Neural progenitor cell (in vitro differentiated cells): ENCODE measurements around the gene SGTA. TPM values are rescaled to one million over a fixed set of nuclear protein-coding genes. Genes with fewer than 3 reads are reported as not detected.

Experiments used
- DNase-seq: peaks from one replicate; pipeline ENCODE4 v3.0.0-alpha.2; 2016; ENCODE audit warnings: low spot score
- H2AFZ ChIP-seq: fragments of 200-600 bp; sonication (generic); replicated peaks from 2 replicates; pipeline ENCODE4 v1.6.1; 2016; ENCODE audit warnings: antibody characterized with exemption
- H3F3A ChIP-seq: fragments of 200-600 bp; sonication (generic); 2 replicates; pipeline ENCODE4 v1.6.1; 2016; ENCODE audit warnings: antibody characterized with exemption, low read depth
- H3K27ac ChIP-seq: fragments of 200-600 bp; sonication (generic); 2 replicates; pipeline ENCODE4 v1.5.1; 2016; ENCODE audit warnings: mild to moderate bottlenecking
- H3K27me3 ChIP-seq: fragments of 200-600 bp; sonication (generic); 2 replicates; pipeline ENCODE4 v1.6.1; 2016; ENCODE audit warnings: mild to moderate bottlenecking, moderate library complexity
- H3K36me3 ChIP-seq: fragments of 200-600 bp; sonication (generic); 2 replicates; pipeline ENCODE4 v1.5.1; 2016
- H3K4me1 ChIP-seq: fragments of 200-600 bp; sonication (generic); 2 replicates; pipeline ENCODE4 v1.6.1; 2016; ENCODE audit warnings: mixed run types
- H3K4me2 ChIP-seq: fragments of 200-600 bp; sonication (generic); 2 replicates; pipeline ENCODE4 v1.6.1; 2016
- H3K4me3 ChIP-seq: fragments of 200-600 bp; sonication (generic); 2 replicates; pipeline ENCODE4 v1.5.1; 2016
- H3K79me2 ChIP-seq: fragments of 200-600 bp; sonication (generic); 2 replicates; pipeline ENCODE4 v1.6.1; 2016; ENCODE audit warnings: low read depth
- H3K9ac ChIP-seq: fragments of 200-600 bp; sonication (generic); 2 replicates; pipeline ENCODE4 v1.6.1; 2016
- H3K9me3 ChIP-seq: fragments of 200-600 bp; sonication (generic); 2 replicates; pipeline ENCODE4 v1.5.1; 2016; ENCODE audit warnings: low read depth
- H4K20me1 ChIP-seq: fragments of 200-600 bp; sonication (generic); 2 replicates; pipeline ENCODE4 v1.6.1; 2016; ENCODE audit warnings: low read depth
- H3K27ac Mint-ChIP-seq: 3 replicates; pipeline ENCODE4 v1.8.0; 2021; ENCODE audit warnings: mixed read lengths
- H3K27me3 Mint-ChIP-seq: 2 replicates; pipeline ENCODE4 v1.8.0; 2022; ENCODE audit warnings: low read depth, mild to moderate bottlenecking, inconsistent platforms, moderate library complexity, mixed read lengths; ENCODE audit not compliant: insufficient read depth
- H3K36me3 Mint-ChIP-seq: 3 replicates; pipeline ENCODE4 v1.8.0; 2021; ENCODE audit warnings: mixed read lengths
- H3K4me1 Mint-ChIP-seq: 3 replicates; pipeline ENCODE4 v1.8.0; 2021; ENCODE audit warnings: mixed read lengths
- H3K4me3 Mint-ChIP-seq: 3 replicates; pipeline ENCODE4 v1.8.0; 2021; ENCODE audit warnings: mild to moderate bottlenecking, moderate library complexity, mixed read lengths
- H3K9me3 Mint-ChIP-seq: 3 replicates; pipeline ENCODE4 v1.8.0; 2020; ENCODE audit warnings: mixed read lengths
- EZH2 ChIP-seq: fragments of 200-600 bp; sonication (generic); IDR thresholded peaks from 2 replicates; pipeline ENCODE4 v1.6.1; 2017; ENCODE audit warnings: antibody characterized with exemption, mild to moderate bottlenecking, moderate library complexity
- EZH2phosphoT487 ChIP-seq: fragments of 200-600 bp; sonication (generic); IDR thresholded peaks from 2 replicates; pipeline ENCODE4 v1.6.1; 2017; ENCODE audit warnings: antibody characterized with exemption
- total RNA-seq: library from RNA; depleted of rRNA; stranded (reverse); fragments of >200 nt; gene quantifications from 2 replicates; pipeline ENCODE4 v1.2.3, GENCODE V29; 2015; ENCODE audit warnings: low replicate concordance
- TF ChIP-seq, protein P1 (sequence below): fragments of 200-600 bp; sonication (generic); IDR thresholded peaks from 2 replicates; pipeline ENCODE4 v1.5.1; 2017; ENCODE audit warnings: antibody characterized with exemption, mild to moderate bottlenecking

The SGTA gene
- total RNA-seq, 1 donor from 2014 or later = 30.9 TPM

DNA sequence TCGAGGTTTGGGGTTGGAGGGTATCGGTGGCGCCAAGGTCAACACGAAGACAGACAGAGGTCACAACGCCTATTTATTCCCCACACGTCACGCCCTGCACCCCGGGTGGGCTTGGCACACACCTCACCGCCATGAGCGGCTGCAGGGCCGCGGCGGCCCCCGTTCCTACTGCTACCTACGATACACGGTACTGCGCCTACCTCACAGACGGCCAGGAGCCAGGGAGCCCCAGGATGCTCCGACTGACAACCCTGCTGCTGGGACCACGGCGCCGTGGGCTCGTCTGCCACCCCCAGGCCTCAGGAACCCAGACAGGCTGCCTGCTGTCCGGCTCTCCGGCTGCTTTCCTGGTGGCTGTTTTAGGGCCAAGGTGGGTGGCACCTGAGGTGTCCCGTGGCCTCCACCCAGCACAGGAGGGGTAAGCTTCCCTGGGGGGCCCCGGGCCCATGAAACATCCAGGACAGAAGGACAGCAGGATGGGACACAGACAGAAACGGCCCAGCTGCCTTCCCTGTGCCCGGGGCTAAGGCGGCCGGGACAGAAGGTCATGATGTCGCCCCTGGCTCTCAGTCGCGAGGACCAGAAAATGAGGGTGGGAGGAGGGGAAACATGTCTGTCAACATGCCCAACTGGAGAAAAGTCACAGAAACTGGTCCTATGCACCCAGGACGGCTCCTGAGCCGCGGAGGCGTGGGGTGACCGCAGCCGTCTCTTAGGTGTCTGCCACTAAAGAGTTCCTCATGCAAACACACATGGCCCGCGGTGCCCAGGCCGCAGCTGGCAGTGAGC is 28.2 kb downstream of the SGTA start:
- no peaks in the 10 kb centered on the region for H3K4me1 ChIP-seq
- no peak overlapping the region for H3K4me2 ChIP-seq
- no peak overlapping the region for H3K9ac ChIP-seq
- H3K9me3 ChIP-seq = no peaks in the 10 kb centered on the region
- H3K27ac ChIP-seq = no peak overlapping the region
- no peak overlapping the region for H3K4me3 Mint-ChIP-seq
- no peak overlapping the region for H3K27ac Mint-ChIP-seq
- no peak overlapping the region for H3K4me3 ChIP-seq
- peaks cover 17% of the 10 kb centered on the region for H3K36me3 Mint-ChIP-seq
- H3K4me1 Mint-ChIP-seq = no peaks in the 10 kb centered on the region
- no peaks in the 10 kb centered on the region for H4K20me1 ChIP-seq
- H2AFZ ChIP-seq = no peak overlapping the region
- no peaks in the 10 kb centered on the region for H3F3A ChIP-seq
- H3K27me3 Mint-ChIP-seq = peaks cover under 1% of the 10 kb centered on the region
- no peaks in the 10 kb centered on the region for H3K36me3 ChIP-seq
- TF ChIP-seq, protein P1, sequence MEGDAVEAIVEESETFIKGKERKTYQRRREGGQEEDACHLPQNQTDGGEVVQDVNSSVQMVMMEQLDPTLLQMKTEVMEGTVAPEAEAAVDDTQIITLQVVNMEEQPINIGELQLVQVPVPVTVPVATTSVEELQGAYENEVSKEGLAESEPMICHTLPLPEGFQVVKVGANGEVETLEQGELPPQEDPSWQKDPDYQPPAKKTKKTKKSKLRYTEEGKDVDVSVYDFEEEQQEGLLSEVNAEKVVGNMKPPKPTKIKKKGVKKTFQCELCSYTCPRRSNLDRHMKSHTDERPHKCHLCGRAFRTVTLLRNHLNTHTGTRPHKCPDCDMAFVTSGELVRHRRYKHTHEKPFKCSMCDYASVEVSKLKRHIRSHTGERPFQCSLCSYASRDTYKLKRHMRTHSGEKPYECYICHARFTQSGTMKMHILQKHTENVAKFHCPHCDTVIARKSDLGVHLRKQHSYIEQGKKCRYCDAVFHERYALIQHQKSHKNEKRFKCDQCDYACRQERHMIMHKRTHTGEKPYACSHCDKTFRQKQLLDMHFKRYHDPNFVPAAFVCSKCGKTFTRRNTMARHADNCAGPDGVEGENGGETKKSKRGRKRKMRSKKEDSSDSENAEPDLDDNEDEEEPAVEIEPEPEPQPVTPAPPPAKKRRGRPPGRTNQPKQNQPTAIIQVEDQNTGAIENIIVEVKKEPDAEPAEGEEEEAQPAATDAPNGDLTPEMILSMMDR = no peak
- TF ChIP-seq EZH2phosphoT487 = no peak
- TF ChIP-seq EZH2 = no peak
- H3K79me2 ChIP-seq = no peaks in the 10 kb centered on the region
- no peaks in the 10 kb centered on the region for H3K9me3 Mint-ChIP-seq
- DNase-seq = no peak
- H3K27me3 ChIP-seq = no peaks in the 10 kb centered on the region

DNA sequence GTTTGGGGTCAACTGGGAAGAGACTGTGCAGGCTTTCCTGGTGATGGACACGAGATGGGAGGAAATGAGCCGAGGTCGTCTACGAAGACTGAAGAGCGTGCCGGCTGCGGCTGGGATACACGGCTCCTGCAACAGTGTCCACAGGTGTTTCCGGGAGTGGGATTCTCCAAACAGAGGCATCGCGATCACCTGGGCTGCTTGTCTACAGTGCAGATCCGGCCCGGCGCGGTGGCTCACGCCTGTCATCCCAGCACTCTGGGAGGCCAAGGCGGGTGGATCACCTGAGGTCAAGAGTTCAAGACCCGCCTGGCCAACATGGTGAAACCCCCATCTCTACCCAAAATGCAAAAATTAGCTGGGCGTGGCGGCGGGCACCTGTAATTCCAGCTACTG is 31.6 kb downstream of the SGTA start:
- H3K4me2 ChIP-seq = no peak overlapping the region
- no peaks in the 10 kb centered on the region for H3F3A ChIP-seq
- H3K27me3 Mint-ChIP-seq = peaks cover 7% of the 10 kb centered on the region
- H3K36me3 Mint-ChIP-seq = peaks cover 7% of the 10 kb centered on the region
- no peaks in the 10 kb centered on the region for H3K36me3 ChIP-seq
- DNase-seq = no peak
- TF ChIP-seq, protein P1 = no peak
- TF ChIP-seq EZH2 = no peak
- TF ChIP-seq EZH2phosphoT487 = no peak
- H2AFZ ChIP-seq = no peak overlapping the region
- no peaks in the 10 kb centered on the region for H3K4me1 ChIP-seq
- no peaks in the 10 kb centered on the region for H4K20me1 ChIP-seq
- H3K9me3 ChIP-seq = no peaks in the 10 kb centered on the region
- H3K4me1 Mint-ChIP-seq = no peaks in the 10 kb centered on the region
- no peak overlapping the region for H3K27ac Mint-ChIP-seq
- no peak overlapping the region for H3K9ac ChIP-seq
- H3K27me3 ChIP-seq = peaks cover 27% of the 10 kb centered on the region
- H3K27ac ChIP-seq = no peak overlapping the region
- no peak overlapping the region for H3K4me3 Mint-ChIP-seq
- H3K9me3 Mint-ChIP-seq = no peaks in the 10 kb centered on the region
- H3K4me3 ChIP-seq = no peak overlapping the region
- no peaks in the 10 kb centered on the region for H3K79me2 ChIP-seq

DNA sequence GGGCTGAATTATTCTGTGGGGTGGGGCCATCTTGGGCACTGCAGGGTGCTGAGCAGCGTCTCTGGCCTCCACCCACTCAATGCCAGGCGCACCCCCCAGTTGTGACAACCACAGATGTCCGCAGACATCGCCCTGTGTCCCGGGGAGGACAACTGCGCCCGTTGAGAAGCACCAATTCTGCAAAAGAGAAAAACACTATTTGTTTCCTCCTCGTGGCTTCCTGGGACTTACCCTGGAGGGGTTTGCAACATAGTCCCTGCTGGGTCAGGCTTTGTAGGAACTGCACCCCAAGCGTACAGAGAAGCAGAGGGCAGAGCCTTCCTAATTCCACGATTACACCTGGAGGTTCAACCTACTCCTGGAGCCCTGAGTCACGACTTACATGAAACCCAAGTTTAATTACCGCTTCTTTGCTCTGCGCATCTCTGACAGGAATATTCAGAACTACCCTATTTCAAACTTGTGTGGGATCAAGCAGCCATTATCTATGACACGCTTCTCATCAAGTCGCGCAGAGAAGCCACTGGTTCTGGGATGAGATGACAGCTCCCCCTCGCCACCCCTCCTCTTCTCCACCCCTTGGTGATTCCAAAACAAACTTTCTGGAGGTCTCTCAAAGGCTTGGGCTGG is 32.1 kb downstream of the SGTA start:
- Mint-ChIP-seq H3K4me3 (no peak overlapping the region), H3K9me3 (no peaks in the 10 kb centered on the region), H3K27ac (no peak overlapping the region), H3K27me3 (peaks cover 7% of the 10 kb centered on the region), H3K4me1 (no peaks in the 10 kb centered on the region), H3K36me3 (peaks cover 7% of the 10 kb centered on the region)
- H3K36me3 ChIP-seq = no peaks in the 10 kb centered on the region
- H3K27me3 ChIP-seq = peaks cover 32% of the 10 kb centered on the region
- no peaks in the 10 kb centered on the region for H3K79me2 ChIP-seq
- no peak overlapping the region for H3K4me2 ChIP-seq
- DNase-seq = no peak
- no peaks in the 10 kb centered on the region for H4K20me1 ChIP-seq
- no peaks in the 10 kb centered on the region for H3F3A ChIP-seq
- no peaks in the 10 kb centered on the region for H3K4me1 ChIP-seq
- TF ChIP-seq EZH2 (no peak), EZH2phosphoT487 (no peak)
- TF ChIP-seq, protein P1 = no peak
- H3K27ac ChIP-seq = no peak overlapping the region
- no peak overlapping the region for H3K9ac ChIP-seq
- no peaks in the 10 kb centered on the region for H3K9me3 ChIP-seq
- H2AFZ ChIP-seq = no peak overlapping the region
- no peak overlapping the region for H3K4me3 ChIP-seq
